Fibroblast of the aortic adventitia (primary cell): ENCODE results near the gene IBA57. TPM values are rescaled to one million over a fixed set of nuclear protein-coding genes. Genes with fewer than 3 reads are reported as not detected.

Experiments used
- DNase-seq: peaks from one replicate; pipeline ENCODE4 v3.0.0-alpha.2; 2010; ENCODE audit warnings: low read depth
- H3K4me3 ChIP-seq: 2 replicates; pipeline ENCODE4 v1.5.1; 2011; ENCODE audit warnings: low read depth, mild to moderate bottlenecking, control low read depth, low read length, moderate library complexity
- total RNA-seq: library from RNA; depleted of rRNA; stranded (reverse); fragments of >200 nt; gene quantifications from 2 replicates; pipeline ENCODE4 v1.2.3, GENCODE V29; 2012; ENCODE audit warnings: low replicate concordance
- TF ChIP-seq, protein P1 (sequence below): IDR thresholded peaks from 2 replicates; pipeline ENCODE4 v1.5.1; 2011; ENCODE audit warnings: mild to moderate bottlenecking, low read length, control low read depth, inconsistent platforms; ENCODE audit not compliant: insufficient read depth

Gene IBA57
- total RNA-seq, 1 donor: 6.1 TPM

DNA sequence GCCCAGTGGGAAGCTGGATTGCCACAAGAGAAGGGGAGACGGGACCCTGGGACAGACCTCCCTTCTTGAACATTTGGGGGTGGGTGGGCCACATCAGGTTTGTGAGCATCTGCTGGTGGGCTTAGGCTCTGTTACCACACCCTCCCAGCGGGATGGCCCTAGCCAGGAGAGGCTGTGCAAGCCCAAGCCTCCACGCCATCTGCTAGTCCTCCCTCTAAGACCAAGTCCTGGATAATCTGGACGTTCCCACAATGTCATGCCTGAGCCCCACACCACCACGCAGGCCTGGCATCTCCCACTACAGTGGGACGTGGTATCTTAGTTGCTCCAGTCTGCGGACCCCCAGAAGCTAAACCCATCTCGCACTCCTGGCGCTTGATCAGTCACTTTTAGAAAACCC is 3.7 kb upstream of the IBA57 start:
- no peak overlapping the region for H3K4me3 ChIP-seq
- TF ChIP-seq, protein P1, sequence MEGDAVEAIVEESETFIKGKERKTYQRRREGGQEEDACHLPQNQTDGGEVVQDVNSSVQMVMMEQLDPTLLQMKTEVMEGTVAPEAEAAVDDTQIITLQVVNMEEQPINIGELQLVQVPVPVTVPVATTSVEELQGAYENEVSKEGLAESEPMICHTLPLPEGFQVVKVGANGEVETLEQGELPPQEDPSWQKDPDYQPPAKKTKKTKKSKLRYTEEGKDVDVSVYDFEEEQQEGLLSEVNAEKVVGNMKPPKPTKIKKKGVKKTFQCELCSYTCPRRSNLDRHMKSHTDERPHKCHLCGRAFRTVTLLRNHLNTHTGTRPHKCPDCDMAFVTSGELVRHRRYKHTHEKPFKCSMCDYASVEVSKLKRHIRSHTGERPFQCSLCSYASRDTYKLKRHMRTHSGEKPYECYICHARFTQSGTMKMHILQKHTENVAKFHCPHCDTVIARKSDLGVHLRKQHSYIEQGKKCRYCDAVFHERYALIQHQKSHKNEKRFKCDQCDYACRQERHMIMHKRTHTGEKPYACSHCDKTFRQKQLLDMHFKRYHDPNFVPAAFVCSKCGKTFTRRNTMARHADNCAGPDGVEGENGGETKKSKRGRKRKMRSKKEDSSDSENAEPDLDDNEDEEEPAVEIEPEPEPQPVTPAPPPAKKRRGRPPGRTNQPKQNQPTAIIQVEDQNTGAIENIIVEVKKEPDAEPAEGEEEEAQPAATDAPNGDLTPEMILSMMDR: no peak
- no peak for DNase-seq

GRCh38 chr1:228162286-228163006 is 3.2 kb upstream of the IBA57 start:
- no peak overlapping the region for H3K4me3 ChIP-seq
- TF ChIP-seq, protein P1: no peak
- peak; percentile 16 for DNase-seq

GRCh38 chr1:228163007-228163753 is 2.4 kb upstream of the IBA57 start:
- peak; percentile 54 for DNase-seq
- H3K4me3 ChIP-seq: no peak overlapping the region
- TF ChIP-seq, protein P1: no peak

DNA sequence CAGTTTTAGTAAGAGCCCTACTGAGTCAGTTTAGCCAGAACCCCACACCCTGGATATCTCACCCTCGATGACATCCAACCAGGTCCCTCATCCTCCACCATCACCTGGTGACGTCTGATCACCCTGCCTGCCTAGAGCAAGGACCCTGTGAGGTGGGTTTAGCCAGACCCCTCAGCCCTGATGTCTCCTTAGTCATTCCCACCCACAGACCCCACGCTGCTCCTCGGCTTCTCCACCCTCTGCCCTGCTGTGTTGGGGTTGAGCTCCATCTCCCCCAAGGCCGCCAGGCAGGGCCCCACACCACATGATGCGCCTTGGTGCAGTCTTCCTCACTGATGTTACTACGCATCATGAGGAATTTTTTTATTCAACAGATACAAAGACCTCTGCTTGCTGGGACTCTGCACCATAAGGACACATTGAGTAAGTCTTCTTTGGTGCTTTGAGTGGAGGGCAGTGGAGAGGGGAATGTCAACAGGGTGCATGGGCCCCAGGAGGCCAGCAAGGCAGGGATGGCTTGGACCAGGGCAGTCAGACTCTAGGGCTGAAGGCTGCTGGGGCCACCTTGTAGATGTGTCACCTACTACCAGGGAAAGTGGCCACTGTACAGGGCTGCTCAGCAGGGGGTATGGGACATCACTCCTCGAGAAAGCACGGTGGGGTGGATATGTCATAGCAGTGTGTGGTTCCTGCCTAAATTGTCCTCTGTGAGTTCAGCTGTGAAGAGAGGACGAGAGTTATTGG is 1.7 kb upstream of the IBA57 start:
- H3K4me3 ChIP-seq: no peak overlapping the region
- TF ChIP-seq, protein P1: no peak
- no peak for DNase-seq

DNA sequence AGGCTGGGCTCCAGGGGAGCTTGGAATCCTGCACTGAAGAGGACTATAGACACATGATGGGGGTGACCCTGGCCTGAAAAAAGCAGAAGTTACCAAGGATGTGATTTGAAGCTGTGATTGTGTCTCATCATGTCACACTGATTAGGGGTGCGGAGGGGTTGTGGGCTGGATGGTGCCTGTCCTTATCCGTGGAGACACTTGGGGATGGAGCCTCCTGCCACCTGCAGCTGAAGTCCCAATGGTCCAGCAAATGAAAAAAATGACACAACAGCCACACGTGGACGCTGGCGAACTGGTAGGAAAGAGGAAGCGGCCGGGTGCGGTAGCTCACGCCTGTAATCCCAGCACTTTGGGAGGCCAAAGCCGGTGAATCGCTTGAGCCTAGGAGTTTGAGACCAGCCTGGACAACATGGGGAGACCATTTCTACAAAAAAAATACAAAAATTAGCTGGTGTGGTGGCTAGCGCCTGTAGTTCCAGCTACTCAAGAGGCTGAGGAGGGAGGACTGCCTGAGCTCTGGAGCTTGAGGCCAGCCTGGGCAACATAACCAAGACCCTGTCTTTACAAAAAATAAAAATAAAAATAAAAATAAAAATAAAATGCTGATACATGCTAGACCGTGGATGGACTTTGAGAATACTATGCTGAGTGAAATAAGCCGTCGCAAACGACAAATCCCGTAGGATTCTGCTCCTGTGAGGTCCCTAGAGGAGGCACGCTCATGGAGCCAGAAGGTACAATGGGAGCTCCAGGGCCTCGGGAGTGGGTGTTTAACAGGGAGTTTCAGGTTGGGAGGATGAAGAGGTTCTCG is 838 bp upstream of the IBA57 start:
- no peak for DNase-seq
- peak overlapping the region; percentile 64 for H3K4me3 ChIP-seq
- TF ChIP-seq, protein P1: no peak
